NOMO-1 treated with dmso at 0.1 percent for 144 hours (cell line): ENCODE results near the gene USP21.
A peak's percentile ranks its signal among the peaks of the same experiment; 100 is the strongest.

ENCODE experiments used
- DNase-seq: peaks from one replicate; lab custom pipeline; 2025; ENCODE audit not compliant: unreplicated experiment; lab: John Stamatoyannopoulos, UW

Gene USP21

GRCh38 chr1:161133220-161133740, 26.0 kb upstream of the USP21 start:
- no peak for DNase-seq

- DNase-seq = no peak
Measured at GRCh38 chr1:161137881-161138280, 21.4 kb upstream of the USP21 start.

DNA sequence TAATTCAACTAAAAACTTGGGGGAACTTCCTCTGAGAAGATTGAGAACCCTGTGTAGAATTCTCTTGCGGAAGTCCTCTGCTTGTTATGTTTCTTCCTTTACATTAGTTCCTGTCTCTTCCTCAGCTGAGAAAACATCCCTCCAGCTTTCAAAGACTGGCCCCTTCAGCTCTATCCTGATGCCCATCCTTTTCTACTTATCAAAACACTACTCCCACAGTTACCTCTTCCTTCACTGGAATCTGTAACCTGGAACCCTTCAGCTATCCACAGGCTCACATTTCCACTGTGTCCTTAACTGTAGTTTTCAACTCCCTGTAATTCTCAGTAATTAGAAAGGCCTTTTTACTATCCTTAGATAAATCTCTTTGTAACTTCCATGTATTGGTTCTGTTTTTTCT, 20.9 kb upstream of the USP21 start:
- no peak for DNase-seq

- no peak for DNase-seq
Measured at GRCh38 chr1:161139766-161140165, 19.5 kb upstream of the USP21 start.

DNA sequence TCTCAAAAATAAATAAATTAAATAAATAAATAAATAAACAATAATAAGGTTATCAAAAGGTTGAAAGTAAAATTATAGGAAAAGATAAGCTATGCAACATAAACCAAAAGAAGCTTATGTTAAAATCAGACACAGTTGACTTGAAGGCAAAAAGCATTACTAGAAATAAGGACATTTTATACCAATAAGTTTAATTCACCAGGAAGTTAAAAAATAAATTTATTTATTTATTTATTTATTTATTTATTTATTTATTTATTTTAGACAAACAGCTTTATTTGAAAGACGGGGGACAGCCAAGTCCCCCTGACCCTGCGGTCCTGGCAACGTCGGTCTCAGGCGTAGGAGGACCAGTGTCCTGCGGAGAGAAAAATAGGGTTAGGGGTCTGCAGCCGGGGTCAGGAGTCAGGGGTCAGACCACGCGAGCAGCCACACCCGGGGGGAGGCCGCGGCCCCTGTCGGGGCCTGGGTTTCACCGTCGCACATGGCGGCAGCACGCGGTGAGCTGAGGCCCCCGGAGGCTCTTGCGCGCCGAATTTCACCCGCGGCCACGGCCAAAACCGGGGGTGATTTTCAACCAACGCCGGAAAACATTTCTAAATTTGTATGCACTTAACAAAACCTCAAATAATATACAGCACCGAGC, 18.4 kb upstream of the USP21 start:
- no peak for DNase-seq

GRCh38 chr1:161145832-161146231, 13.5 kb upstream of the USP21 start:
- DNase-seq = no peak

GRCh38 chr1:161153176-161153575, 6.1 kb upstream of the USP21 start:
- no peak for DNase-seq

GRCh38 chr1:161153682-161154337, 5.5 kb upstream of the USP21 start, which contains the start of gene UFC1:
Gene UFC1 (plus strand): TSS chr1:161153978. CDS start chr1:161153998, 20 bp downstream.
- DNase-seq = peak; percentile 90

DNA sequence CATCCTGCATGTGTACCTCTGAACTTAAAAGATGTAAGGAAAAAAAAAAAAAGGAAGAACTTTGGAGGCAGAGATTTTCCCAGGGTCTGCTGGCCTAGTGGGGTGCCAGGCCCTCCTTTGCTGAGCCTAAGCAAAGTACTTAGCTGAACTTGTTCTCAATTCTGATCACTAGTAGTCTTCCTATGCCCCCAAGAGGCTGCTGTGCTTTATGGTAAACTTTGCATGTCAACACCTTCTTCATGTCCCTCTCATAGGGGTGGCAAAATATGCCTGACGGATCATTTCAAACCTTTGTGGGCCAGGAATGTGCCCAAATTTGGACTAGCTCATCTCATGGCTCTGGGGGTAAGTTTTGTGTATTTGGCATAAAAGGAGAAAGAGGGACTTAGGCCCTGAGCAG, 1.4 kb upstream of the USP21 start:
- DNase-seq = no peak

GRCh38 chr1:161158316-161159010, 837 bp upstream of the USP21 start:
- DNase-seq = no peak

- no peak for DNase-seq
Measured at GRCh38 chr1:161159913-161160243, 578 bp downstream of the USP21 start.

- no peak for DNase-seq
Measured at GRCh38 chr1:161160671-161161145, 1.4 kb downstream of the USP21 start.

- DNase-seq = no peak
Measured at GRCh38 chr1:161161652-161162051, 2.4 kb downstream of the USP21 start.

DNA sequence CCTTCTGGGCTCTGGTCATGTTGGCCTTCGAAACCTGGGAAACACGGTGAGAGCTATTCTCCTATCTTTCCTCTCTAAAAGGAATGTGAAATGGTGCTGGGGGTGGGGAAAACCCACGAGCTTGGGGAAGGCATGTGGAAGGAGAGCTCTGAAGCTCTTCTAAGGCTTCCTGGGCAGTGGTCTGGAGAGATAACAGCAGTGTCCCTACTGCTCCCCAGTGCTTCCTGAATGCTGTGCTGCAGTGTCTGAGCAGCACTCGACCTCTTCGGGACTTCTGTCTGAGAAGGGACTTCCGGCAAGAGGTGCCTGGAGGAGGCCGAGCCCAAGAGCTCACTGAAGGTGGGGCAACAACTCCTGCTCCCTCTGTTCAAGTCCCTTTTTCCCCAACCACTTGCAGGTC, 2.8 kb downstream of the USP21 start:
- no peak for DNase-seq

DNA sequence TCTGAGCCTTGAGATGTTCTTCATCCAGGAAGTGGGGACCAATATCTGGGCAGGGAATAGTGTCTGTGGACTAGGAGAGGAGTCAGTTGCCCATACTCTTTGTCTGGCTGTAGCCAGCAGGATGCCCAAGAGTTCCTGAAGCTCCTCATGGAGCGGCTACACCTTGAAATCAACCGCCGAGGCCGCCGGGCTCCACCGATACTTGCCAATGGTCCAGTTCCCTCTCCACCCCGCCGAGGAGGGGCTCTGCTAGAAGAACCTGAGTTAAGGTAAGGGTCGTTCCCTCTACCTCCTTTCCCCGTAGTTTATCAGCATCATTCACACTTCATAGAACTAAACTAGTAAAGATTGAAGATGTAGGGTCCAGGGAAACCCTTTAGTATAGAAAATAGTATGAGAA, 3.5 kb downstream of the USP21 start:
- DNase-seq = no peak

DNA sequence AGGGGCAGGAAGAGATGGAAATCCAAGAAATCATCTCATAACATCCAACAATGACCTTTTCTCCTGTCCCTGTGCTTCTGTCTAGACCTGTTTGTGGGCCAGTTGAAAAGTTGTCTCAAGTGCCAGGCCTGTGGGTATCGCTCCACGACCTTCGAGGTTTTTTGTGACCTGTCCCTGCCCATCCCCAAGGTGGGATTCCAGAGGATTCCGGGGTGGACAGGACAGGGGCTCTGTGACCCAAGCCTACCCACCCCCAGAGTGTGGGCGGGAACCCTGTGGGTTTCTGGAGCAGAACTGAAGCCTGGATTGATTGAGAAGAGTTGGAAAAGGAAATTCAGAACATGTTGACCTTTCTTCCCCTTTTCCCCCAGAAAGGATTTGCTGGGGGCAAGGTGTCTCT, 4.5 kb downstream of the USP21 start:
- DNase-seq = no peak

DNA sequence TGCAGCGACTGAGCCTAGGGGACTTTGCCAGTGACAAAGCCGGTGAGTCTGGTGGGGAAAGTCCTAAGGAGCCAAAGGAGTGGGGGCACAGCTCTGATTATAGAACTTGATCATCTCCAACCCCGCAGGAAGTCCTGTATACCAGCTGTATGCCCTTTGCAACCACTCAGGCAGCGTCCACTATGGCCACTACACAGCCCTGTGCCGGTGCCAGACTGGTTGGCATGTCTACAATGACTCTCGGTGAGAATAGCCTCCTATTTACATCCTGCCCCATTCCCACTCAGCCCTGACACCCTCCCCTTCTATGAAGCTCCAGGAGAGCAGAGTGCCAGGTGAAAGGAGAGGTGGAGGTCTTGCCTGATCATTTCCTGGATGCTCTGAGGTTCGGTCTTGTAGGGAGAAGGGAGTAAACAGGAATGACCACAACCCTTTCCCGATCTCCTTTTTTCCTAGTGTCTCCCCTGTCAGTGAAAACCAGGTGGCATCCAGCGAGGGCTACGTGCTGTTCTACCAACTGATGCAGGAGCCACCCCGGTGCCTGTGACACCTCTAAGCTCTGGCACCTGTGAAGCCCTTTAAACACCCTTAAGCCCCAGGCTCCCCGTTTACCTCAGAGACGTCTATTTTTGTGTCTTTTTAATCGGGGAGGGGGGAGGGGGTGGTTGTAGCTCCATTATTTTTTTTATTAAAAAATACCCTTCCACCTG, 5.8 kb downstream of the USP21 start:
- DNase-seq = no peak

DNA sequence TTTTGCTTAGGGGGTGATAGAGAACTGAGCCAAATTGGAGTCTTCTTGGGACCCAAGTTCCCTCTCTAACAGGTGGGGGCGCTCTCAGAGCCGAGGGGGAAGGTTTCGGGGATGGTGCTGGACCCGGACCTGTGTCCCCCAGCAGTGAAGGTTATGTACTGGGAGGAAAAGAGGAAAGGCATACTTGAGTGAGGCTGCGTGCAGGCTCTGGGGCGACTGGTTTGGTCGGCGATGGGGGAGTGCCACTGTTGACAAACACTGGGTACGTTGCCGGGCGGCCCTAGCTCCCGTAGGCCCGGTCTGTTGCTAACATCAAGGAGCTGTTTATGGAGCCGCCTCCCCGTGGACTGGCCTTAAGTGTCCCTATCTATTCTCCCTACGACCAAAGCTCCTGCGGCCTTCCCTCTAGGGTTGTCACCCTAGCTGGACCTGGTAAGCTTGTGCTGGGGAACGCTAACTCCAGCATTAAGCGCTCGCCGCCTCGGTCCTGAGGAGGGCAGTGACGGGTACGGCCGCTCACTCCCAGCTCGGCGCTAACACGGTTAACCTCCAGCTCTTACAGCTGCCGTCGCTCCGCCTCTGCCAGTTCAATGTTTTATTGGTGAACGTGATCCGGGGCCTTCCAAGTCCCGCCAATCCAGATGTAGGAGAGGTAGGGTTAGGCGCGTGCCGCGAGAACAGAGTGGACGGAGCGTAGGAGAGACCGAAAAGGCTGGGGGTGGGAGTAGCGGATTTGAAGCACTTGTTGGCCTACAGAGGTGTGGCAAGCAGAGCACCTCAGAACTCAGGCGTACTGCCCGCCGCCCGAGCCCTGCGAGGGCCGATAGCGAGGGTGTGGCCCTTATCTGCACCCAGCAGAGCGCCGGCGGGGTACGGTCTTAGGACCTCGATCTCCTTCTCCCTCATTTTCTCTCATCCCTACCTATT, 6.7 kb downstream of the USP21 start, which contains the start of gene PPOX:
Gene PPOX, plus strand, starts transcription at position 685 of the 927 bp plus-strand sequence. CDS start 422 bp downstream, outside the sequence.
- DNase-seq = peak; percentile 99

DNA sequence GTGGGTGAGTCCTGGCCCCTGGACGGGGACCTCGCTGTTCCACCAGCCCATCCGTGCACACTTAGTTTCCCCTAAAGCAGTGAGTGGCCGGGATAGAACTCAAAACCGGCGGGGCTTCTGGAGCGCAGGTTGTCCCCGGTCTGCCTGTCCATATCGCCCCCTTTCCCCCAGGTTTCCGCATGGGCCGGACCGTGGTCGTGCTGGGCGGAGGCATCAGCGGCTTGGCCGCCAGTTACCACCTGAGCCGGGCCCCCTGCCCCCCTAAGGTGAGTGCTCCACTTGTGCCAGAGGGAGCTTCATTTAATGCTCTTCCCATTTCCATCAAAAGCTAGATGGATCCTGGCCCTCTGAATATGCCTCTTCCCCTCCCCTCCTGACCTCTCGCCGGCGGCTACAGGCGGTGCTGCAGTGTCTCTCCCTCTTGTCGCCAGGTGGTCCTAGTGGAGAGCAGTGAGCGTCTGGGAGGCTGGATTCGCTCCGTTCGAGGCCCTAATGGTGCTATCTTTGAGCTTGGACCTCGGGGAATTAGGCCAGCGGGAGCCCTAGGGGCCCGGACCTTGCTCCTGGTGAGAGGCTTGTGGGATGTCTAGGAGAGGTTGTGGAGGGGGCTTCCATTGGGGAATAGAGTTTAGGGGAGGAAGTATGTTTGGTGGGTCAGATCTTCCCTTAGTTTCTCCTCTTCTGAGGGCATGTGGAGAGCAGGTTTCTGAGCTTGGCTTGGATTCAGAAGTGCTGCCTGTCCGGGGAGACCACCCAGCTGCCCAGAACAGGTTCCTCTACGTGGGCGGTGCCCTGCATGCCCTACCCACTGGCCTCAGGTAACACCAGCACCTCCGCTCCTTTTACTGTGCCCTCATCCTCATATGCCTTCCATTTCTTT, 7.6 kb downstream of the USP21 start:
- DNase-seq = no peak
